GM23338 (cell line): Measurements from ENCODE around the gene USP20. TPM values are rescaled to one million over a fixed set of nuclear protein-coding genes. Genes with fewer than 3 reads are reported as not detected.

ENCODE experiments used
- ATAC-seq: fragments of 200-7000 bp; cut with Tn5 transposase; 3 replicates; pipeline ENCODE4 v1.9.1; 2020
- DNase-seq: peaks from one replicate; pipeline ENCODE4 v3.0.0-alpha.2; 2015; ENCODE audit warnings: low spot score
- H2AFZ ChIP-seq: fragments of 200-600 bp; sonication (generic); 2 replicates; pipeline ENCODE4 v1.8.0; 2016; ENCODE audit warnings: antibody characterized with exemption, mild to moderate bottlenecking, moderate library complexity
- H3F3A ChIP-seq: fragments of 200-600 bp; sonication (generic); replicated peaks from 2 replicates; pipeline ENCODE4 v1.8.0; 2017; ENCODE audit warnings: antibody characterized with exemption, mixed run types, low read depth
- H3K27ac ChIP-seq: fragments of 200-600 bp; sonication (generic); 2 replicates; pipeline ENCODE4 v1.6.1; 2016; ENCODE audit warnings: low read depth
- H3K27me3 ChIP-seq: fragments of 200-600 bp; sonication (generic); 2 replicates; pipeline ENCODE4 v1.8.0; 2016; ENCODE audit warnings: mild to moderate bottlenecking, mixed run types, moderate library complexity; ENCODE audit not compliant: insufficient read depth
- H3K36me3 ChIP-seq: fragments of 200-600 bp; sonication (generic); 2 replicates; pipeline ENCODE4 v1.8.0; 2016; ENCODE audit warnings: mild to moderate bottlenecking; ENCODE audit not compliant: insufficient read depth
- H3K4me1 ChIP-seq: fragments of 200-600 bp; sonication (generic); 2 replicates; pipeline ENCODE4 v1.8.0; 2016; ENCODE audit warnings: mild to moderate bottlenecking, moderate library complexity; ENCODE audit not compliant: insufficient read depth
- H3K4me2 ChIP-seq: fragments of 200-600 bp; sonication (generic); 2 replicates; pipeline ENCODE4 v1.7.1; 2017; ENCODE audit warnings: mixed run types
- H3K4me3 ChIP-seq: fragments of 200-600 bp; sonication (generic); 2 replicates; pipeline ENCODE4 v1.6.1; 2016; ENCODE audit warnings: mixed run types
- H3K79me2 ChIP-seq: fragments of 200-600 bp; sonication (generic); replicated peaks from 2 replicates; pipeline ENCODE4 v1.8.0; 2017; ENCODE audit warnings: mild to moderate bottlenecking; ENCODE audit not compliant: insufficient read depth
- H3K9me2 ChIP-seq: fragments of 200-600 bp; sonication (generic); 2 replicates; pipeline ENCODE4 v1.8.0; 2017; ENCODE audit not compliant: insufficient read depth
- H4K20me1 ChIP-seq: fragments of 200-600 bp; sonication (generic); replicated peaks from 2 replicates; pipeline ENCODE4 v1.8.0; 2017; ENCODE audit warnings: mild to moderate bottlenecking; ENCODE audit not compliant: insufficient read depth
- H3K27ac Mint-ChIP-seq: 2 replicates; pipeline ENCODE4 v1.8.0; 2020; ENCODE audit warnings: inconsistent platforms, mild to moderate bottlenecking, moderate library complexity, mixed read lengths
- H3K27me3 Mint-ChIP-seq: 3 replicates; pipeline ENCODE4 v1.8.0; 2022; ENCODE audit warnings: low read depth, mild to moderate bottlenecking, moderate library complexity, mixed read lengths, inconsistent platforms; ENCODE audit not compliant: insufficient read depth, poor library complexity
- H3K36me3 Mint-ChIP-seq: 3 replicates; pipeline ENCODE4 v1.8.0; 2021; ENCODE audit warnings: low read depth, mild to moderate bottlenecking, inconsistent platforms, moderate library complexity, mixed read lengths
- H3K4me1 Mint-ChIP-seq: 3 replicates; pipeline ENCODE4 v1.8.0; 2020; ENCODE audit warnings: mild to moderate bottlenecking, inconsistent platforms, mixed read lengths
- H3K4me3 Mint-ChIP-seq: 3 replicates; pipeline ENCODE4 v1.8.0; 2021; ENCODE audit warnings: moderate library complexity, mild to moderate bottlenecking, inconsistent platforms, mixed read lengths
- H3K9me3 Mint-ChIP-seq: 3 replicates; pipeline ENCODE4 v1.8.0; 2020; ENCODE audit warnings: moderate library complexity, mild to moderate bottlenecking, inconsistent platforms, mixed read lengths
- CREB1 ChIP-seq: fragments of 250-450 bp; sonication (Bioruptor Pico); IDR thresholded peaks from 2 replicates; pipeline ENCODE4 v1.5.0; 2020; ENCODE audit warnings: low read depth, mild to moderate bottlenecking, moderate library complexity
- CTCF ChIP-seq, 2 experiments: fragments of 200-600 bp in 1 of 2; sonication (generic) in 1 of 2; conservative IDR thresholded peaks; 2 replicates each; pipeline versions ENCODE4 v1.5.1 to v1.6.1; 2016 to 2017; ENCODE audit warnings: antibody characterized with exemption in 2 of 2, low read depth in 2 of 2, mild to moderate bottlenecking in 2 of 2, moderate library complexity in 1 of 2
- ETS1 ChIP-seq: IDR thresholded peaks from 2 replicates; pipeline ENCODE4 v1.6.1; 2016; ENCODE audit warnings: antibody characterized with exemption
- EZH2 ChIP-seq: fragments of 200-600 bp; sonication (generic); IDR thresholded peaks from one replicate; pipeline ENCODE4 v1.8.0; 2017; ENCODE audit warnings: antibody characterized with exemption, mild to moderate bottlenecking, low read depth; ENCODE audit not compliant: unreplicated experiment
- EZH2phosphoT487 ChIP-seq: fragments of 200-600 bp; sonication (generic); IDR thresholded peaks from one replicate; pipeline ENCODE4 v1.8.1; 2018; ENCODE audit warnings: antibody characterized with exemption; ENCODE audit not compliant: unreplicated experiment
- JUNB ChIP-seq: IDR thresholded peaks from one replicate; pipeline ENCODE4 v1.6.1; 2016; ENCODE audit warnings: antibody characterized with exemption; ENCODE audit not compliant: unreplicated experiment
- NANOG ChIP-seq: IDR thresholded peaks from 2 replicates; pipeline ENCODE4 v1.6.1; 2016; ENCODE audit warnings: antibody characterized with exemption, borderline replicate concordance
- POLR2AphosphoS5 ChIP-seq: IDR thresholded peaks from 2 replicates; pipeline ENCODE4 v1.6.1; 2016; ENCODE audit warnings: antibody characterized with exemption, low read depth
- REST ChIP-seq: IDR thresholded peaks from one replicate; pipeline ENCODE4 v1.6.1; 2018; ENCODE audit warnings: antibody characterized with exemption; ENCODE audit not compliant: unreplicated experiment
- STAT1 ChIP-seq: IDR thresholded peaks from one replicate; pipeline ENCODE4 v1.6.1; 2016; ENCODE audit warnings: antibody characterized with exemption; ENCODE audit not compliant: unreplicated experiment
- ZNF114 ChIP-seq: fragments of 250-450 bp; sonication (Bioruptor Pico); IDR thresholded peaks from 2 replicates; pipeline ENCODE4 v1.5.0; 2020; ENCODE audit warnings: mild to moderate bottlenecking, moderate library complexity
- ZNF331 ChIP-seq: fragments of 250-450 bp; sonication (Bioruptor Pico); IDR thresholded peaks from 2 replicates; pipeline ENCODE4 v1.5.0; 2020; ENCODE audit warnings: low read depth, mild to moderate bottlenecking, moderate library complexity
- ZNF462 ChIP-seq: fragments of 250-450 bp; sonication (Bioruptor Pico); IDR thresholded peaks from 2 replicates; pipeline ENCODE4 v1.5.0; 2020; ENCODE audit warnings: mild to moderate bottlenecking, moderate library complexity
- polyA plus RNA-seq: library from polyadenylated mRNA; unstranded; fragments of >200 nt; fragmentation: Nextera tagmentation; extraction: Ambion mirVana; gene quantifications from 2 replicates; pipeline ENCODE4 v1.2.1, GENCODE V29; 2016
- total RNA-seq: library from RNA; depleted of rRNA; stranded (reverse); fragments of >200 nt; shearing (Covaris generic); gene quantifications from 2 replicates; pipeline ENCODE4 v1.2.3, GENCODE V29; 2014

USP20 gene
- total and polyA plus RNA-seq, 2 experiments from 2014 or later: 10.4 to 13.0 TPM

- Mint-ChIP-seq H3K27me3 (peaks cover 4% of the 10 kb centered on the region), H3K4me1 (no peaks in the 10 kb centered on the region), H3K36me3 (no peaks in the 10 kb centered on the region), H3K4me3 (no peak overlapping the region), H3K27ac (no peak overlapping the region), H3K9me3 (no peaks in the 10 kb centered on the region; the same call in 2 of the 3 replicates)
- Histone ChIP-seq H2AFZ (no peak overlapping the region), H3K4me1 (no peaks in the 10 kb centered on the region), H3K79me2 (no peaks in the 10 kb centered on the region), H3K9me2 (no peaks in the 10 kb centered on the region), H3F3A (no peaks in the 10 kb centered on the region), H3K4me3 (no peak overlapping the region), H3K27me3 (no peaks in the 10 kb centered on the region), H3K36me3 (no peaks in the 10 kb centered on the region), H3K27ac (no peak overlapping the region), H3K4me2 (no peak overlapping the region), H4K20me1 (no peaks in the 10 kb centered on the region; the same call in 1 of the 2 replicates)
- DNase-seq (no peak), ATAC-seq (no peak)
- TF ChIP-seq STAT1: no peak
- no peak for TF ChIP-seq ETS1
- TF ChIP-seq CREB1: no peak
- TF ChIP-seq ZNF331 (CRISPR knock-in tag): no peak
- no peak for TF ChIP-seq ZNF462 (CRISPR knock-in tag)
- TF ChIP-seq POLR2AphosphoS5: no peak
- TF ChIP-seq ZNF114 (CRISPR knock-in tag): no peak
- TF ChIP-seq REST: no peak
- TF ChIP-seq EZH2: no peak
- no peak for TF ChIP-seq EZH2phosphoT487
- TF ChIP-seq NANOG: no peak
- TF ChIP-seq CTCF (conservative IDR thresholded peaks at IDR 0.05; ENCODE audit: low read depth in 2 of 2): no peak
- TF ChIP-seq JUNB: no peak
These were observed 49.4 kb upstream of the USP20 start for GRCh38 chr9:129785866-129786265.
